Spleen (tissue), 11 donors: Measurements from ENCODE around the gene FBXO38. TPM values are rescaled to one million over a fixed set of nuclear protein-coding genes. Genes with fewer than 3 reads are reported as not detected.

Experiments
- DNase-seq: peaks from one replicate; pipeline ENCODE4 v3.0.0-alpha.2; 2020
- H3K27ac ChIP-seq, 8 donors: fragments of 200-600 bp; sonication (generic) in 7 of 8; 1 replicate in 4 of 8; 2 replicates in 4 of 8; pipeline versions ENCODE4 v1.5.0 to v1.8.0; 2016 to 2021; ENCODE audit warnings: inconsistent platforms in 4 of 8, mild to moderate bottlenecking in 4 of 8, moderate library complexity in 1 of 8
- H3K27me3 ChIP-seq, 7 donors: fragments of 200-600 bp; sonication (generic) in 6 of 7; replicated peaks in 1 of 7; 1 replicate in 4 of 7; 2 replicates in 3 of 7; pipeline versions ENCODE4 v1.5.0 to v1.8.0; 2016 to 2021; ENCODE audit warnings: inconsistent platforms in 3 of 7, mild to moderate bottlenecking in 1 of 7
- H3K36me3 ChIP-seq, 6 donors: fragments of 200-600 bp; sonication (generic) in 5 of 6; 1 replicate in 4 of 6; 2 replicates in 2 of 6; pipeline versions ENCODE4 v1.5.0 to v1.8.0; 2016 to 2021; ENCODE audit warnings: inconsistent platforms in 2 of 6
- H3K4me1 ChIP-seq, 6 donors: fragments of 200-600 bp; sonication (generic) in 5 of 6; 1 replicate in 3 of 6; 2 replicates in 3 of 6; pipeline versions ENCODE4 v1.5.0 to v1.8.0; 2016 to 2021; ENCODE audit warnings: inconsistent platforms in 3 of 6
- H3K4me3 ChIP-seq, 8 donors: fragments of 200-600 bp; sonication (generic) in 7 of 8; 1 replicate in 4 of 8; 2 replicates in 4 of 8; pipeline versions ENCODE4 v1.5.0 to v1.8.0; 2016 to 2021; ENCODE audit warnings: inconsistent platforms in 4 of 8, mild to moderate bottlenecking in 4 of 8, moderate library complexity in 2 of 8
- H3K9me3 ChIP-seq, 8 donors: fragments of 200-600 bp; sonication (generic) in 7 of 8; 1 replicate in 4 of 8; 2 replicates in 4 of 8; pipeline versions ENCODE4 v1.5.0 to v1.8.0; 2016 to 2021; ENCODE audit warnings: inconsistent platforms in 4 of 8
- POLR2A ChIP-seq, 3 donors: fragments of 450-650 bp; IDR thresholded peaks; one replicate each; pipeline ENCODE4 v1.5.1; 2017; ENCODE audit warnings: antibody characterized with exemption in 3 of 3, mild to moderate bottlenecking in 1 of 3
- POLR2AphosphoS5 ChIP-seq, 3 donors: sonication (generic); formaldehyde crosslinking; IDR thresholded peaks; one replicate each; pipeline ENCODE4 v1.5.1; 2017; ENCODE audit warnings: antibody characterized with exemption in 3 of 3
- WGBS, 5 donors: extraction: QIAGEN DNeasy Blood & Tissue Kit in 3 of 5; methylation state at CpG; one replicate each; pipeline versions ENCODE4 v1.1.5 to v1.1.7; 2013 to 2018; 5-methylcytosine and 5-hydroxymethylcytosine counted together
- intact Hi-C: fragments of 100-400 bp; cut with DNase I; formaldehyde crosslinking; loops from one replicate; pipeline ENCODE4 v1.15.0; 2023; ENCODE audit warnings: low total_unique reads
- polyA plus RNA-seq, 3 donors: library from polyadenylated mRNA; stranded (reverse); fragments of 200-250 nt; gene quantifications; one replicate each; pipeline ENCODE4 v1.2.1, GENCODE V29; 2013
- small RNA-seq, 4 donors: library from RNA; depleted of rRNA; stranded (forward); fragments of <200 nt; gene quantifications; one replicate each; pipeline ENCODE3, GENCODE V24; 2016
- total RNA-seq, 7 donors: library from RNA; depleted of rRNA in 3 of 7; stranded (reverse); fragments of >200 nt in 3 of 7; fragmentation: NEBNext Ultra II Directional in 4 of 7; extraction: Animal tissue kit (Norgen Biotek cat#: 25700) in 4 of 7; gene quantifications; one replicate each; pipeline versions ENCODE4 v1.1.0 to v1.2.1, GENCODE V29; 2016 to 2021
- TF ChIP-seq, protein P1 (sequence below), 11 experiments: fragments of 200-600 bp in 7 of 11; fragments of 450-650 bp in 4 of 11; sonication (generic) in 4 of 11; IDR thresholded peaks in 8 of 11; conservative IDR thresholded peaks in 3 of 11; 1 replicate in 7 of 11; 2 replicates in 4 of 11; pipeline versions ENCODE4 v1.4.0 to v1.8.0; 2016 to 2021; ENCODE audit warnings: antibody characterized with exemption in 11 of 11, inconsistent platforms in 4 of 11, mild to moderate bottlenecking in 1 of 11
- donor health status: healthy with polysubstance abuse.
- donor health status: DM: no; HTN: no; CAD: no; lungs with moderate emphysema.
- donor health status: DM: no; HTN: no; CAD: no.
- donor health status: Bipolar disorder and iron deficiency.
- donor health status: healthy.
- donor health status: DM: no; HTN: no; CAD: no.
- donor health status: DM: yes; HTN: yes; CAD: no.

The FBXO38 gene
- total and polyA plus RNA-seq, 10 donors: 14.3 to 119 (median 66.3) TPM

DNA sequence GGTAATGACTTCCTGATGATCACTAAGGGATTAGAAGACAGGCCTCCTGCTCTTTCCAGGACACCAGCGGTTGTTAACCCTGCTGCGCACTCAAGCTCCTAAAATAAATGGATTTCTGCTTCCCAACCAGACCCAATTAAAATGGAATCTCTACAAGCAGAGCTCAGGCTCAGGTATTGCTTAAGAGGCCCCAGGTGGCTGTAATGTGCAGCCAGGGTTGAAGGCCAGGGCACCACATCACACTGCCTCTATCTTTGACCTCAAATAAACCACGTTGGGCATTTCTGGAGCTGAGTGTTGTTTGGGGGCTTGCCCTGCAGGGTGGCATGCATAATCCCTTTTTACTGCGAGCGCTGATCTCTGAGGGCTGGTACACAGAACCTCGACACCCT, 108.0 kb downstream of the FBXO38 start:
- intact Hi-C loops: no loop called here
- 54 to 79% (median 76%) methylated on average over 6 of the region's 6 CpGs for WGBS, 5 donors
- no peak for TF ChIP-seq POLR2AphosphoS5 (IDR thresholded peaks at IDR 0.05)
- TF ChIP-seq, protein P1, sequence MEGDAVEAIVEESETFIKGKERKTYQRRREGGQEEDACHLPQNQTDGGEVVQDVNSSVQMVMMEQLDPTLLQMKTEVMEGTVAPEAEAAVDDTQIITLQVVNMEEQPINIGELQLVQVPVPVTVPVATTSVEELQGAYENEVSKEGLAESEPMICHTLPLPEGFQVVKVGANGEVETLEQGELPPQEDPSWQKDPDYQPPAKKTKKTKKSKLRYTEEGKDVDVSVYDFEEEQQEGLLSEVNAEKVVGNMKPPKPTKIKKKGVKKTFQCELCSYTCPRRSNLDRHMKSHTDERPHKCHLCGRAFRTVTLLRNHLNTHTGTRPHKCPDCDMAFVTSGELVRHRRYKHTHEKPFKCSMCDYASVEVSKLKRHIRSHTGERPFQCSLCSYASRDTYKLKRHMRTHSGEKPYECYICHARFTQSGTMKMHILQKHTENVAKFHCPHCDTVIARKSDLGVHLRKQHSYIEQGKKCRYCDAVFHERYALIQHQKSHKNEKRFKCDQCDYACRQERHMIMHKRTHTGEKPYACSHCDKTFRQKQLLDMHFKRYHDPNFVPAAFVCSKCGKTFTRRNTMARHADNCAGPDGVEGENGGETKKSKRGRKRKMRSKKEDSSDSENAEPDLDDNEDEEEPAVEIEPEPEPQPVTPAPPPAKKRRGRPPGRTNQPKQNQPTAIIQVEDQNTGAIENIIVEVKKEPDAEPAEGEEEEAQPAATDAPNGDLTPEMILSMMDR (IDR thresholded peaks at IDR 0.05 in 8 of 11, conservative IDR thresholded peaks at IDR 0.05 in 3 of 11): no peak
- TF ChIP-seq POLR2A (IDR thresholded peaks at IDR 0.05): no peak
- H3K4me1 ChIP-seq: no peaks in the 10 kb centered on the region
- H3K4me3 ChIP-seq: no peak overlapping the region
- H3K9me3 ChIP-seq: no peaks in the 10 kb centered on the region
- H3K27ac ChIP-seq: no peak overlapping the region
- no peak for DNase-seq
- peaks cover 0 to 21% (median 0%) of the 10 kb centered on the region in 7 donors for H3K27me3 ChIP-seq
- no peaks in the 10 kb centered on the region for H3K36me3 ChIP-seq

DNA sequence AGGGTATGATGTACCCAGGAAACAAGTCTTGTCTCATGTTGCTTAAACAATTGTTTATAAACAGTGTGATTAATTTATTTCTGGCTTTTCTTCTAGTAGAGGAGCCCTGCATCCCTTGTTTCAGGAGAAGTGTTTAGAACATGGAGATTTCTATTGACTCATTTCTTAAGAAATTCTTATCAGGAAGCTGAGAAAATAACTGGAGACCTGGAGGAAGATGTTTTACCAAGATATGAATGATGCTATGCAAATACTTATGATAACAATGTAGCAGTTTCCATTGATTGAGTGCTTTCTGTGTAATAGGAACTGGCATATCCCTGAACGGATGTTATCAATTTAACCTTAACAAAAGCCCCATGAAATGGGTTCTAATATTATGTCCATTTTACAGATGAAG, 108.6 kb downstream of the FBXO38 start:
- TF ChIP-seq POLR2AphosphoS5 (IDR thresholded peaks at IDR 0.05) (no peak), POLR2A (IDR thresholded peaks at IDR 0.05) (no peak)
- TF ChIP-seq, protein P1 (IDR thresholded peaks at IDR 0.05 in 8 of 11, conservative IDR thresholded peaks at IDR 0.05 in 3 of 11): no peak
- Histone ChIP-seq H3K4me3 (no peak overlapping the region), H3K4me1 (no peaks in the 10 kb centered on the region), H3K27me3 (peaks cover 0 to 17% (median 0%) of the 10 kb centered on the region in 7 donors), H3K27ac (no peak overlapping the region), H3K9me3 (no peaks in the 10 kb centered on the region), H3K36me3 (no peaks in the 10 kb centered on the region)
- no peak for DNase-seq
- WGBS, 5 donors: 84 to 97% (median 96%) methylated on average over 1 of the region's 1 CpG
- intact Hi-C loops: no loop called here

Small RNA genes within 50 kb of the gene (small RNA-seq; reads per million reads assigned to genes)
- gene RF00017: 0 reads per million in 4 donors

Other genes with a start within 250 kb of the FBXO38 start
- not detected for gene SPINK14, start 215.4 kb upstream of the FBXO38 start, total RNA-seq
- gene SPINK14, start 215.4 kb upstream of the FBXO38 start, polyA plus RNA-seq: not detected
- not detected for gene SPINK6, start 180.9 kb upstream of the FBXO38 start, total RNA-seq
- not detected for gene SPINK6, start 180.9 kb upstream of the FBXO38 start, polyA plus RNA-seq
- not detected for gene MARCOL, start 145.4 kb upstream of the FBXO38 start, total RNA-seq
- not detected for gene MARCOL, start 145.4 kb upstream of the FBXO38 start, polyA plus RNA-seq
- gene SPINK13, start 115.2 kb upstream of the FBXO38 start, total RNA-seq: not detected
- not detected for gene SPINK13, start 115.2 kb upstream of the FBXO38 start, polyA plus RNA-seq
- gene SPINK7, start 71.5 kb upstream of the FBXO38 start, total RNA-seq: not detected
- gene SPINK7, start 71.5 kb upstream of the FBXO38 start, polyA plus RNA-seq: 1 to 10 TPM in 1 of 3 donors, not detected in 2; 1.3 TPM
- gene SPINK9, start 48.4 kb upstream of the FBXO38 start, total RNA-seq: not detected
- not detected for gene SPINK9, start 48.4 kb upstream of the FBXO38 start, polyA plus RNA-seq